Measurements from ENCODE around the gene DRC7. TPM values are rescaled to one million over a fixed set of nuclear protein-coding genes. Genes with fewer than 3 reads are reported as not detected.
"Not testable (repeated sequence)": the region's sequence is repeated elsewhere in the genome, so short reads cannot be mapped to it uniquely, and the experiment has no call there.

Gene DRC7
- total RNA-seq, 2 donors from 2014 or later, result not detected

DNA sequence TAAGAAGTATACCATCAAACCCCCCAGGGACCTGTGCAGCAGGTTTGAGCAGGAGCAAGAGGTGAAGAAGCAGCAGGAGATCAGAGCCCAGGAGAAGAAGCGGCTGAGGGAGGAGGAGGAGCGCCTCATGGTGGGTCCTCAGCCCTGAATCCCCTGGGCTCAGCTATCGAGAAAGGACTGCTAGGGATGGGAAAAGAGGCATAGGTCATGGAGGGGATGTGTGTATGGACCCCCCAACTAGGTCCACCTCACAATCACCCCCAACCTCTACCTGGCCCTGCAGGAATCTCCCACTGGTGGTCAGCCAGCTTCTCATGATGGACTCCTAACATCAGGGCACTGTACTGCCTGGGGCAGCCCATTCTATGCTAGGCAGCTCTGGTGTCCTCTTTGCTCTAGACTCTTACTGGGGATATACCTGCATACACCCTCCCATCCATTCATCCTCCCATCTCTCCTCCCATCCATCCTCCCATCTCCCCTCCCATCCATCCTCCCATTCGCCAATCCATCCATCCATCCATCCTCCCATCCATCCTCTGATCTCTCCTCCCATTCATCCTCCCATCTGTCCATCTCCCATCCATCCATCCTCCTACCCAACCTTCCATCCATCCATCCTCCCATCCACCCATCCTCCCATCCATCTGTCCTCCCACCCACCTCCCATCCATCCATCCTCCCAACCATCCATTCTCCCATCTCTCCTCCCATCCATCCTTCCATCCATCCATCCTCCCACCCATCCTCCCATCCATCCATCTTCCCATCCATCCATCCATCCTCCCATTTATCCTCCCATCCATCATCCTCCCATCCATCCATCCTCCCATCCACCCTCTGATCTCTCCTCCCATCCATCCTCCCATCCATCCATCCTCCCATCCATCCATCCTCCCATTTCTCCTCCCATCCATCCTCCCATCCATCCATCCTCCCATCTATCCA lies 10.6 kb downstream of the DRC7 start:
- peak; percentile 11 for DNase-seq (ENCODE audit: low spot score)
- intact Hi-C loops (cut with DNase I), result no loop called here

DNA sequence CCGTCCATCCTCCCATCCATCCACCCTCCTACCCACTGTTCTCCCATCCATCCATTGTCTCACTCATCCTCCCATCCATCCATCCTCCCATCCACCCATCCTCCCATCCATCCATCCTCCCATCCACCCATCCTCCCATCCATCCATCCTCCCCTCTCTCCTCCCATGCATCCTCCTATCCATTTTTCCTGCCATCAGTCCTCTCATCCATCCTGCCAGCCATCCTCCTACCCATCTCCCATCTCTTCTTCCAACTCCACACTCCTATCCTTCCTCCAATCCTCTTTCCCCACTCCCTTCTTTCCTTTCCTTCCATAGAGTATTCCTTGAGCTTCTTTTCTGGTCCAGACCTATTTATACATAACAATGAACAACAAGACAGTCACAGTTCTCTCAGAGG lies 12.1 kb downstream of the DRC7 start:
- no peak for DNase-seq (ENCODE audit: low spot score)
- intact Hi-C loops (cut with DNase I), result no loop called here

DNA sequence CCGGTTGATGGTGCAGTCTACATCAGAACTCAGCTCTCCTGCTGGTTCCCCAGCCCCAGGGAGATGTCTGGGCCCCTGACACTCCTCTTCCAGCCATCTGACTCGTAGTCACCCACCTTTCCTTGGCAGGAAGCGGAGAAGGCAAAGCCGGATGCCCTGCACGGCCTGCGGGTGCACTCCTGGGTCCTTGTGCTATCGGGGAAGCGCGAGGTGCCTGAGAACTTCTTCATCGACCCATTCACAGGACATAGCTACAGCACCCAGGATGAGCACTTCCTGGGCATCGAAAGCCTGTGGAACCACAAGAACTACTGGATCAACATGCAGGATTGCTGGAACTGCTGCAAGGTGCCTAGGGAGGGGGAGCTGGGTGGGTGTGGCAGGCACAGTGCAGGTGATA lies 12.7 kb downstream of the DRC7 start:
- peak; percentile 59 for DNase-seq (ENCODE audit: low spot score)
- intact Hi-C loops (cut with DNase I), result no loop called here

DNA sequence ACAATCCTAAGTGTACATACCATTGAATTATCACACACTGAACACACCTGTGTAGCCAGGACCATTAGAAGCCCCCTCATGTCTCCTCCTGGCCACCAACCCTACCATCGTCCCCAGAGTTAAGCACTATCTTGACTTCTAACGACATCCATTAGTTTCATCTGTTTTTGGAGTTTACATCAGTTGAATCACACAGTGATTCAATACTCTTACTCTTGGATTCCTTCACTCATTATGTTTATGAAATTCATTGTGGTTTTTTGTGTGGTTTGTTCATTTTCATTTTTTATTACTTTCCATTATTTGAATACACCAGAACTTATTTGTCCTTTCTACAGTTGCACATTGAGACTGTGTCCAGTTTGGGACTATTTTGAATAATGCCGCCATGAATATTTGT lies 13.6 kb downstream of the DRC7 start:
- peak; percentile 20 for DNase-seq (ENCODE audit: low spot score)
- intact Hi-C loops (cut with DNase I), result loop anchor here in 1 of 2 donors (1.0 kb wide), 1 partner anchor 40 kb away; the partner anchor contains the start of gene ADGRG3

DNA sequence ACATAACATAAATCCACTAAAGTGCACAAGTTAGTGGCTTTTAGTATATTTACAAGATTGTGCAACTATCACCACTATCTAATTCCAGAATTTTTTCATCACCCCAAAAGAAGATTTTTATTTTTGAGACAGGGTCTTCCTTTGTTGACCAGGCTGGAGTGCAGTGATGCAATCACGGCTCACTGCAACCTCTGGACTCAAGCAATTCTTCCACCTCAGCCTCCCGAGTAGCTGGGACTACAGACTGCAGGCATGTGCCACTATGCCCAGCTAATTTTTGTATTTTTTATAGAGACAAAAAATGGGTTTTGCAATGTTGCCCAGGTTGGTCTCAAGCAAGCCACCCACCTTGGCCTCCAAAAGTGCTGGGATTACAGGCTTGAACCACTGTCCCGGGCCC lies 15.1 kb downstream of the DRC7 start:
- intact Hi-C loops (cut with DNase I), result no loop called here
- no peak for DNase-seq (ENCODE audit: low spot score)

DNA sequence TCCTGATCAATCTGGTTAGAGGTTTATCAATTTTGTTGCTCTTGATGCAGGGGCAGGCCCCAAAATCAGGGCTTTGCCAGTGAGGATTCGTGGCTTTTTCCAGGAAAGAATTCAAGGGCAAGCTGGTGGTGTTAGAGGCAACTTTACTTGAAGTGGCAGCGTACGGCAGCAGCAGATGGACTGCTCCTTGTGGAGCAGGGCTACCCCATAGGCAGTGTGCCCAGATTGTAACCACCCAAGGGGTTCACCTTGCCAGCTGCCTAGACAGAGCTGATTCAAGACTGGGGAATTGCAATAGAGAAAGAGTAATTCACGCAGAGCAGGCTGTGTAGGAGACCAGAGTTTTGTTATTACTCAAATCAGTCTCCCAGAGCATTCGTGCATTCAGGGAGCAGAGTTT lies 16.7 kb downstream of the DRC7 start:
- no peak for DNase-seq (ENCODE audit: low spot score)
- intact Hi-C loops (cut with DNase I), result no loop called here

DNA sequence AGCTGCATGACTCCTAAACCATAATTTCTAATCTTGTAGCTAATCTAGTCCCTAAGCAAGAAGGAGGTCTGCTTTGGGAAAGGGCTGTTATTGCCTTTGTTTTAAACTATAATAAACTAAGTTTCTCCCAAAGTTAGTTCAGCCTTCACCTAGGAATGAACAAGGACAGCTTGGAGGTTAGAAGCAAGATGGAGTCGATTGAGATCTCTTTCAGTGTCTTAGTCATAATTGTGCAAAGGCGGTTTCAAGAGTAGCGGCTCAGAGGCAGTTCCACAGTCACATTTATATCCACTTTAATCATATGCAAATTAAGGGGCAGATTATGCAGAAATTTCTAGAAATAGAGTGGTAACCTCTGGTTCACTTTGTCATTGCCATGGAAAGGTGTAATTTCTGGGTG lies 17.4 kb downstream of the DRC7 start:
- intact Hi-C loops (cut with DNase I), result no loop called here
- DNase-seq (ENCODE audit: low spot score), result no peak

DNA sequence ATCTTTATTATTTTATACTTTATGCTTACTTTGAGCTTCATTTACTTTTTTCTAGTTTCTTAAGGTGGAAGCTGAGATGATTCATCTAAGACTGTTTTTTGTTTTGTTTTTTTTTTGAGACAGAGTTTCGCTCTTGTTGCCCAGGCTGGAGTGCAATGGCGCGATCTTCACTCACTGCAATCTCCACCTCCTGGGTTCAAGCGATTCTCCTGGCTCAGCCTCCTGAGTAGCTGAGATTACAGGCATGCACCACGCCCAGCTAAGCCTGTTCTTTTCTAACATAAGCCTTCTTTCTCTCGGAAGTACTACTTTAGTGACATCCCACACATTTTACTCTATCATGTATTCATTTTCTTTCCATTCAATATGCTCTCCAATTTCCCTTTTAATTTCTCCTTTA lies 18.0 kb downstream of the DRC7 start:
- DNase-seq (ENCODE audit: low spot score), result peak; percentile 15
- intact Hi-C loops (cut with DNase I), result not testable (repeated sequence)

DNA sequence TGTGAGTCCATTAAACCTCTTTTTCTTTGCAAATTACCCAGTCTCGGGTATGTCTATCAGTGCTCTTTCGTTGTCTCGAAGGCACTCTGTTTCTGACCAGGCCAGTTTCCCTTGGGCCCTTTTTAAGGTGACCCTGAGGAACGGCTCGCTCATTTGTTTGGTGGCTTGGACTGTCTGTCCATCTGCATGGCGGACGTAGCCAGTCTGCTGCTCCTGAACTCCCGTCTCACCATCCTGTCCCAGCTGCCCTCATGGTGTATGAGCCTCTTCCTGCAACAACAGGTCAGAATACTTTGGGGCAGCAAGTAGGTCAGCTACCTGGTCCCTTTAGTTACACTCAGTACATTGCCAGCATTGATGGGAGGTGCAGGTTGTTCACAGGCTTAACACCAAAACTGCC lies 19.0 kb downstream of the DRC7 start:
- intact Hi-C loops (cut with DNase I), result no loop called here
- DNase-seq (ENCODE audit: low spot score), result no peak

DNA sequence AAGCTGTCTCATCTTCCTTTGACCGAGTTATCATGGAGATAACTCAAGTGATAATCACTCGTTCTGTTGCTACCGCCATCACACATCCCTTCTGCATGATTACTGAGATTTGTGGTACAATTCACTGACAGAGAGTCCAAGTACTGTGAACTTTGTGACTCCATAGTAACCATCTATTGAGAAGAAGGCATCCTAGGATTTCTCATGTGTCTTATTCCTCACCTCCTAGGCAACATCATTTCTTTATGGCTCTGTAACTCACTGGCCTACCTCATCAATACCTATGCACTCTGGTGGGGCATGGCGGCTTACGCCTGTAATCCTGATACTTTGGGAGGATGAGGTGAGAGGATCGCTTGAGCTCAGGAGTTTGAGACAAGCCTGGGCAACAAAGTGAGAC lies 19.4 kb downstream of the DRC7 start:
- intact Hi-C loops (cut with DNase I), result no loop called here
- no peak for DNase-seq (ENCODE audit: low spot score)

DNA sequence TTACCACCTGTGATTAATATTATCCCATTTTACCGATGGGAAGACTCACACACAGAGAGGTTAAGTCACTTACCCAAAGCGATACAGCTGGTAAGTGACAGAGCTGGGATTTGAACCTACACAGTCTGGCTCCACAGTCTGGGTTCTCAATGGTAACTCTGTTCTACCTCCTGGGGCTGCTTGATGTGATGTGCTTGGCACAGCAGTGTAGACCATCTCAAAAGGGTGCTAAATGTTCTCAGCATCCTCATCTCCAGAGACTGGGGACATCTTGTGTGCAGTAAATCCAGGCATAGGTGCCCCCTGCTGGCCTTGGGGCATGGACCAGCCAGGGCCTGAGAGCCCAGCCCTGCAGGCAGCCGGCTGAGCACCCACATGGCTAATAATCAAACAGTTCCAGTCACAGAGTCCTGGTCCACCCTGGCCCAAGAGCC lies 25.6 kb downstream of the DRC7 start:
- peak; percentile 81 for DNase-seq (ENCODE audit: low spot score)
- intact Hi-C loops (cut with DNase I), result no loop called here

DNA sequence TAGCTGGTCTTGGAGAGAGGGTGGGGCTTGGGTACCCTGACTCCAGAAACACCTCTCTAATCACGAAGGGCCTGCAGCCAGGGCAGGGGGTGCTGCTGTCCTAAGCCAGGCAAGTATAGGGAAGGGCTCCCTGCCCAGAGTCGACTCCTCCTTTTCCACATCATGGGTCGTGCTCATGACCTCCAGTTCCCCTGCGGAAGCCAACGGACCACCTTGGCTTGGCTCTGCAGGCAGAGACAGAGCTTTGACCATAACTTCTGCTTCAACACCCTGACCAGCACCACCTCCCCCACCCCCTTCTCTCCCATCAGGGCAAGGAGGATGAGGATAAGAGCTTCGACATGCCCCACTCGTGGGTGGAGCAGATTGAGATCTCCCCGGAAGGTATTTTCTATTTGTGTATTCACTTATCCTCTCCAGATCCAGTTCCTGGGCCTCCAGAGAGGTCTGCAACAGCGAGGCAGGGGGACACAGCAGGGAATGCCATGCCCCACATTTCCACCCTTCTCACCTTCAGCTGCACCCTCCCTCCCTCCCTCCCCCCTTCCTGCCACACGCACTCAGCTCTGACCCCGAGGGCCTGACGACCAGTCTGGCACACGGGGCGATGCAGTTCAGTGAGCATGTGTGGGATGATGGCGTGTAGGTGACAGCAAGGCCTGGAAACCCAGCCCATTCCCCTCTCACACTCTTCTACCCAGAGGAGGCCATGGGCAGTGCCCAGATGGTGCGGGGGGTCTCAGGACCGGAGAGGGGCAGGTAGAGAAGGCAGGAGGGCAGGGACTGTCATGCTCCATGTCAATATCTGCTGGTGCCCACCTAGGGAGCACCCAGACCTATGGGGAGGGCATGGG lies 27.0 kb downstream of the DRC7 start:
- DNase-seq (ENCODE audit: low spot score), result peak; percentile 51
- intact Hi-C loops (cut with DNase I), result no loop called here

DNA sequence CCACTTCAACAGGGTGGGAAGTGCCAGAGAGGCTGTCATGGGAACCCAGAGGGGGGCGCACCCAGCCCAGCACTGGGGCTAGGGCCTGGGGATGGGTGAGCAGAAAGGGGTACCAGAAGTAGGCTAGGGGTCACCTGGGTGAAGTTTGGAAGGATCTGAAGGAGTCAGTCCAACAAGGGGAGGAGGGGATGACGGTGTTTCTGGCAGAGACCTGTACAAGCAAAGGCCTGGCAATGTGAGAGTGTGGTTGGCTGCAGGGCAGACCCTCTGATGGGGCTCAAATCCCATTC lies 27.5 kb downstream of the DRC7 start:
- intact Hi-C loops (cut with DNase I), result no loop called here
- DNase-seq (ENCODE audit: low spot score), result peak; percentile 50

DNA sequence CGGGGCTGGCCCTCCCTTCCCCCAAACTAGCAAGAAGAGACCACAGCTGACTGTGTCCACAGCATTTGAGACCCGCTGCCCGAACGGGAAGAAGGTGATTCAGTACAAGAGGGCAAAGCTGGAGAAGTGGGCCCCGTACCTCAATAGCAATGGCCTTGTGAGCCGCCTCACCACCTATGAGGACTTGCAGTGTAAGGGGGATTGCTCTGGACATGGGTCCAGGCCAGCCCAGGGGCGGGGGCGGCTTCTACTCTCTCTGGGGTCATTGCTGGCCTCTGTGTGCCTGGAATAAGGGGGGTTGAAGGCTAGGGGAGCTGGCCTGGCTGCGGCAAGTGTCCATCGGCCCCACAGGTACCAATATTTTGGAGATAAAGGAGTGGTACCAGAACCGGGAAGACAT lies 28.0 kb downstream of the DRC7 start:
- intact Hi-C loops (cut with DNase I), result no loop called here

DNA sequence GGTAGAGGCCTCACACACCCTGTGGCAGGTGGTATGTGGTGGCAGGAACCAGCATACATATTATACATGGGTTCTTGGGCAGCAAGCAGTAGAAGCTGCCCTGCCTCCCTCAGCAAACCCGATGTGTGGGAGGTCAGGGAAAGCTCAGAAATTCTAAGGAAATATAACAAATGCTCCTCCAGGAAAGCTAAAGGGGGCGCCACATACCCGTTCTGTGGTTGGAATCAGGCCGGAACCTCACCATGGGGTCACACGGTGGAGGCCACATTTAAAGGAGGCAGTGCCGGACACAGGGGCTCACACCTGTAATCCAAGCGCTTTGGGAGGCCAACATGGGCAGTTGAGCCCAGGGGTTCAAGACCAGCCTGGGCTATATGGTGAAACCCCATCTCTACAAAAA lies 28.6 kb downstream of the DRC7 start:
- intact Hi-C loops (cut with DNase I), result no loop called here
- DNase-seq (ENCODE audit: low spot score), result peak; percentile 53

More for the DNA sequence above, 28.0 kb downstream of the DRC7 start:
- peak; percentile 47 for DNase-seq (ENCODE audit: low spot score)

DNA sequence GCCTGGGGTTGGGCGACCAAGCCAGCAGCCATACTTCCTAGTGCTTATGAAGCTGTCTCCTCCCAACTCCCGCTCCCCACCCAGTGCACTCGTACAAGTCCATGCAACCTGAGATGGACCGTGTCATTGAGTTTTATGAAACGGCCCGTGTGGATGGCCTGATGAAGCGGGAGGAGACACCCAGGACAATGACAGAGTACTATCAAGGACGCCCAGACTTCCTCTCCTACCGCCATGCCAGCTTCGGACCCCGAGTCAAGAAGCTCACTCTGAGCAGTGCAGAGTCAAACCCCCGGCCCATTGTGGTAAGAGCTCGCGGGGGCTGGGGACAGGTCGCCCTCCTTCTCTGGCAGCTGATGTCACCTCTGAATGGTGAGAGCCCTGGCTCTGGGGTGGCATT lies 29.9 kb downstream of the DRC7 start:
- intact Hi-C loops (cut with DNase I), result no loop called here
- no peak for DNase-seq (ENCODE audit: low spot score)

DNA sequence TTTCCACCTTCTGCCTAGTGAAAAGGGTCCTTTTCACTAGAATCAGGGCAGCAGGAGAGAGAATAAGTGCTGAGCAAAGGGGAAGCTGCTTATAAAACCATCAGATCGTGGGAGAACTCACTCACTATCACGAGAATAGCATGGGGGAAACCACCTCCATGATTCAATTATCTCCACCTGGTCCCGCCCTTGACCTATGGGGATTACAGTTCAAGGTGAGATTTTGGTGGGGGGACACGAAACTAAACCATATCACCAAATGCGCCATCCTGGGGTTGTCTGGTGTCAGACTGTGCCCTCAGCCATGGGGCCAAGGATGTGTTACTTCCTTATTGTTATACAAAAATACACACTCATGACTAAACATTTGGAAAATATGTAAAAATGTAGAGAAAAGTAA lies 30.5 kb downstream of the DRC7 start:
- no peak for DNase-seq (ENCODE audit: low spot score)
- intact Hi-C loops (cut with DNase I), result no loop called here

DNA sequence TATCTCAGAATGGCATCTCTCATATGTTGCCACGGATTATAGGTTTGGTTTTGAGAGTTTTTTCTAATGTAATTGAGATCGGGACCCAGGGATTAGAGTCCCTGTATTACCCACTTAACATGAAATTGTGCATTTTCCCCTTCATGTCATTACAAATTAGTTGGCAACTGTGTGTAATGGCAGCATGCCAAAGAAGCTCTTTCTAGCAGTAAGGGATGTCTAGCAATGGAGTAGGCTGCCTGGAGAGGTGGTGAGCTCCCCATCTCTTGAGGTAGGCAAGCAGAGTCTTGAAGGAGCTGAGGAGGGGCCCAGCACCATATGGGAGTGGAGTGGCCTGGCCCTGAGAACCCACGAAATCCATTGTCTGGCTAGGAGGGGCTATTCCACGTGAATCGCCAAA lies 30.9 kb downstream of the DRC7 start:
- no peak for DNase-seq (ENCODE audit: low spot score)
- intact Hi-C loops (cut with DNase I), result no loop called here

DNA sequence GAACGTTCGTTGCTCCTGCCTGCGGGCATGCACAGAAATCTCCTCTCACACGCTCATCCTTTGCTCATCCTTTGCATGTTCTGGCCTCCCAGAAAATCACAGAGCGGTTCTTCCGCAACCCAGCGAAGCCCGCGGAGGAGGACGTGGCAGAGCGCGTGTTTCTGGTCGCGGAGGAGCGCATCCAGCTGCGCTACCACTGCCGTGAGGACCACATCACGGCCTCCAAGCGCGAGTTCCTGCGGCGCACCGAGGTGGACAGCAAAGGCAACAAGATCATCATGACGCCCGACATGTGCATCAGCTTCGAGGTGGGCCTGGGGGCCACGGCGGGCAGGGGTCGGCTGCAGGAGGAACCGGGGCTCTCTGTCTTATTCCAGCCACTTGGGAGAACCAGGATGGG lies 31.4 kb downstream of the DRC7 start:
- DNase-seq (ENCODE audit: low spot score), result peak; percentile 70

DNA sequence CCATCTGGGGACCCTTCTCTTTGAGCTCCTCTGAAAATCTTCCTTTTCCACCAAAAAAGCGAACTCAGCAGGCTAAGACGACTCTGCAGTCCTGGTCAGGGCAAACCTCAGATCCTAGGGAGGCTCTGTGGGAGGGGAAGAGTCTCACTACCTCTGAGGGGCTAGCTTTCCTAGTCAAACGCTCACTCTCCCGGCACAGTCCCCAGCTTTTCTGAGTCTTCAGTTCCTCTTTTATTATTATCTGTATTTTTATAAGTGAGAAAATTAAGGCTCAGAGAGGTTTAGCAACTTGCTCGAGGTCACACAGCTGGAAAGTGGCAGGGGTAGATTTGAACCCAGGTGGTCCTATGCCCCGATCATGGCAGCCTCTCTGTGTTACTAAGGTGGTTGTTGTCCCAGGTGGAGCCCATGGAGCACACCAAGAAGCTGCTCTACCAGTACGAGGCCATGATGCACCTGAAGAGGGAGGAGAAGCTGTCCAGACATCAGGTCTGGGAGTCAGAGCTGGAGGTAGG lies 31.9 kb downstream of the DRC7 start:
- intact Hi-C loops (cut with DNase I), result no loop called here
- DNase-seq (ENCODE audit: low spot score), result peak; percentile 22

More for the DNA sequence above, 31.4 kb downstream of the DRC7 start:
- intact Hi-C loops (cut with DNase I), result no loop called here
